SK-N-SH treated with all-trans-retinoic acid at 6 μM for 48 hours (cell line): ENCODE data around the gene ANK2.

Source experiments
- CSDC2 ChIP-seq: fragments of 250-450 bp; sonication (Bioruptor Pico); IDR thresholded peaks from 2 replicates; pipeline ENCODE4 v1.5.0; 2020; ENCODE audit warnings: mild to moderate bottlenecking, moderate library complexity
- ZC3H10 ChIP-seq: fragments of 250-450 bp; sonication (Bioruptor Pico); IDR thresholded peaks from 2 replicates; pipeline ENCODE4 v1.5.1; 2021; ENCODE audit warnings: mild to moderate bottlenecking, moderate library complexity
- ZFP3 ChIP-seq: fragments of 250-450 bp; sonication (Bioruptor Pico); IDR thresholded peaks from 2 replicates; pipeline ENCODE4 v1.5.0; 2020; ENCODE audit warnings: mild to moderate bottlenecking, moderate library complexity
- ZNF8 ChIP-seq: fragments of 450-650 bp; formaldehyde crosslinking; IDR thresholded peaks from 2 replicates; pipeline ENCODE4 v1.5.0; 2020; ENCODE audit warnings: mild to moderate bottlenecking, moderate library complexity
- TF ChIP-seq, protein P1 (sequence below): fragments of 250-450 bp; sonication (Bioruptor Pico); IDR thresholded peaks from 2 replicates; pipeline ENCODE4 v1.8.0; 2020; ENCODE audit warnings: mild to moderate bottlenecking, moderate library complexity, borderline replicate concordance

DNA sequence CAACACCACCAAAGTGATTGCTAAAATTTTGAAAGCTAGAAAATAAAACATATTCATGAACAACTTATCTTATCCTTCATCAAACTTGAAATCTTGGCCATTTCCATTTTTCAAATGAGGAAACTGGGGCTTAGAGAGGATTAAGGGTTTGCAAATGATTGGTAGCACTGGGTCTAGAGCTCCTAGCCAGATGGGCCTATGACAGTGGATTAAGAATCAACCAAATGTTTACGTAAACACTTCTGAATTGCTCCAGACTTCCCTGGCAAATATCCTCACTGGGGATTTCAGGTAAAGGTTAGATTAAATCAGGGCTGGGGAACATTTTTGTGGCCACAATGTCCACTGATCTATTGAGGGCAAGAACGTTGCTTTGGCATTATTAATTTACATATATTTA is 241.2 kb downstream of the ANK2 start:
- TF ChIP-seq, protein P1, sequence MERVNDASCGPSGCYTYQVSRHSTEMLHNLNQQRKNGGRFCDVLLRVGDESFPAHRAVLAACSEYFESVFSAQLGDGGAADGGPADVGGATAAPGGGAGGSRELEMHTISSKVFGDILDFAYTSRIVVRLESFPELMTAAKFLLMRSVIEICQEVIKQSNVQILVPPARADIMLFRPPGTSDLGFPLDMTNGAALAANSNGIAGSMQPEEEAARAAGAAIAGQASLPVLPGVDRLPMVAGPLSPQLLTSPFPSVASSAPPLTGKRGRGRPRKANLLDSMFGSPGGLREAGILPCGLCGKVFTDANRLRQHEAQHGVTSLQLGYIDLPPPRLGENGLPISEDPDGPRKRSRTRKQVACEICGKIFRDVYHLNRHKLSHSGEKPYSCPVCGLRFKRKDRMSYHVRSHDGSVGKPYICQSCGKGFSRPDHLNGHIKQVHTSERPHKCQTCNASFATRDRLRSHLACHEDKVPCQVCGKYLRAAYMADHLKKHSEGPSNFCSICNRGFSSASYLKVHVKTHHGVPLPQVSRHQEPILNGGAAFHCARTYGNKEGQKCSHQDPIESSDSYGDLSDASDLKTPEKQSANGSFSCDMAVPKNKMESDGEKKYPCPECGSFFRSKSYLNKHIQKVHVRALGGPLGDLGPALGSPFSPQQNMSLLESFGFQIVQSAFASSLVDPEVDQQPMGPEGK: no peak
- TF ChIP-seq ZNF8 (CRISPR knock-in tag): no peak
- no peak for TF ChIP-seq ZFP3
- TF ChIP-seq CSDC2 (CRISPR knock-in tag): no peak
- TF ChIP-seq ZC3H10 (CRISPR knock-in tag): no peak
